MCF 10A (cell line): ENCODE data around the gene ST7. TPM values are rescaled to one million over a fixed set of nuclear protein-coding genes. Genes with fewer than 3 reads are reported as not detected.

ENCODE experiments used
- BruUV-seq: library from RNA; stranded (reverse); fragments of 400-500 nt; replicated peaks from 2 replicates; lab custom pipeline; 2021; lab: Mats Ljungman, UMichigan
- CTCF ChIA-PET: fragments of 300-600 bp; sonication (Branson Sonifier 250); formaldehyde crosslinking; extraction: SDS; loops from one replicate; lab custom pipeline; 2021; ENCODE audit warnings: antibody characterized with exemption, inconsistent platforms; lab: Yijun Ruan, JAX
- POLR2A ChIA-PET: fragments of 300-600, 350-650 bp; sonication (Branson Sonifier 250); formaldehyde crosslinking; extraction: SDS; loops from one replicate; lab custom pipeline; 2020; ENCODE audit warnings: antibody characterized with exemption, inconsistent platforms; lab: Yijun Ruan, JAX
- DNase-seq: peaks from one replicate; pipeline ENCODE4 v3.0.0-alpha.2; 2018; ENCODE audit not compliant: unreplicated experiment
- H3K27ac Mint-ChIP-seq: one replicate; pipeline ENCODE4 v1.8.0; 2022; ENCODE audit warnings: mild to moderate bottlenecking, low read depth, mixed read lengths; ENCODE audit not compliant: unreplicated experiment
- H3K27me3 Mint-ChIP-seq: one replicate; pipeline ENCODE4 v1.8.0; 2022; ENCODE audit warnings: mixed read lengths; ENCODE audit not compliant: insufficient read depth, unreplicated experiment
- H3K36me3 Mint-ChIP-seq: one replicate; pipeline ENCODE4 v1.8.0; 2022; ENCODE audit warnings: mild to moderate bottlenecking, moderate library complexity, mixed read lengths; ENCODE audit not compliant: insufficient read depth, unreplicated experiment
- H3K4me1 Mint-ChIP-seq: one replicate; pipeline ENCODE4 v1.8.0; 2022; ENCODE audit warnings: mixed read lengths; ENCODE audit not compliant: insufficient read depth, unreplicated experiment
- H3K4me3 Mint-ChIP-seq: one replicate; pipeline ENCODE4 v1.8.0; 2022; ENCODE audit warnings: mild to moderate bottlenecking, moderate library complexity, mixed read lengths; ENCODE audit not compliant: unreplicated experiment
- H3K9me3 Mint-ChIP-seq: one replicate; pipeline ENCODE4 v1.8.0; 2022; ENCODE audit warnings: mixed read lengths; ENCODE audit not compliant: unreplicated experiment
- CTCF ChIP-seq: fragments of 200-600 bp; IDR thresholded peaks from one replicate; pipeline ENCODE4 v1.8.0; 2022; ENCODE audit warnings: antibody characterized with exemption, mild to moderate bottlenecking; ENCODE audit not compliant: unreplicated experiment
- intact Hi-C: fragments of 100-400 bp; cut with micrococcal nuclease; formaldehyde crosslinking; loops from 2 replicates; pipeline ENCODE4 v1.14.1; 2022
- total RNA-seq: library from RNA; stranded (reverse); gene quantifications from 2 replicates; pipeline ENCODE4 v1.2.3, GENCODE V29; 2022

ST7 gene
- total RNA-seq, 1 experiment from 2014 or later, result 18.5 TPM

DNA sequence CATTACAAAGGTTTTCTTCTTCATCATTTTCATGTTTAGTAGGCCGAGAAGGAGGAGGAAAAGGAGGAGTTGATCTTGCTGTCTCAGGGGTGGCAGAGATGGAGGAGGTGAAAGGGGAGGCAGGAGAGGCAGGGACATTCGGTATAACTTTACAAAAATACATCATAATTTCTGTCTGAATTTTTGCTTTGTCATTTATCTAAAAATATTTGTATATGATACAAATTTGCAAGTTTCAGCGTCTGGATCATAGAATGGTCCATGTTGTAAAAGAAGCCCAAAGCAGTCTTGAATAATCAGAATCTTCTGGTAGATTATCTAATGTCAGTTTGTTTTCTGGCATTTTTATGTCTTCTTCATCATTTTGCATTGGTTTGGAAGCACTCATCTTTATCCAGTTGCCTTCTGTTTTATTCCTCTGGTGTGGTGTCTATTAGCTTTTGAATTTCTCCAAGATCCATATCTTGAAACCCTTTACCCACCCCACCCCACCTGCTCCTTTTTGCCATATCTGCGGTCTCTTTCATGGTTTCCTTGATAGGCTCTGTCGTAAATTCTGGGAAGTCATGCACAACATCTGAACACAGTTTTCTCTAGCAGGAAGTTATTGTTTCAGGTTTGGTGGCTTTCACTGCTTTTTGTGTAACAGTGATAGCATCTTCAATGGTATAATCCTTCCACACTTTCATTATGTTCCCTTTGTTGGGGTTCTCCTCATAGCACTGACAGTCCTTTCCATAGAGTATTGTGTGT, 95.0 kb downstream of the ST7 start:
- Mint-ChIP-seq H3K9me3 (no peaks in the 10 kb centered on the region), H3K27me3 (no peaks in the 10 kb centered on the region), H3K27ac (peak overlapping the region; percentile 36), H3K36me3 (peaks cover 4% of the 10 kb centered on the region), H3K4me1 (peaks cover 8% of the 10 kb centered on the region), H3K4me3 (no peak overlapping the region)
- POLR2A ChIA-PET, result no interaction called here
- CTCF ChIA-PET, result interaction anchor here (1.2 kb wide), 1 partner anchor 70 kb away, joined by 3 read pairs; no protein-coding TSS in a partner anchor
- BruUV-seq, result no TSS peak
- no peak for DNase-seq
- TF ChIP-seq CTCF, result no peak
- intact Hi-C loops, result no loop called here

- Mint-ChIP-seq H3K27ac (no peak overlapping the region), H3K4me1 (peaks cover 8% of the 10 kb centered on the region), H3K4me3 (no peak overlapping the region), H3K9me3 (no peaks in the 10 kb centered on the region), H3K36me3 (peaks cover 4% of the 10 kb centered on the region), H3K27me3 (no peaks in the 10 kb centered on the region)
- BruUV-seq, result no TSS peak
- POLR2A ChIA-PET, result no interaction called here
- DNase-seq, result no peak
- CTCF ChIA-PET, result interaction anchor here (1.2 to 1.4 kb wide), 2 partner anchors 11 to 70 kb away, joined by 3 to 4 read pairs; no protein-coding TSS in a partner anchor
- no peak for TF ChIP-seq CTCF
- intact Hi-C loops, result no loop called here
Observed at GRCh38 chr7:117048882-117049281, 95.6 kb downstream of the ST7 start.

- CTCF ChIA-PET, result interaction anchor here (0.6 to 0.7 kb wide), 3 partner anchors 17 to 597 kb away, joined by 3 read pairs; no protein-coding TSS in a partner anchor
- Mint-ChIP-seq H3K27ac (no peak overlapping the region), H3K27me3 (no peaks in the 10 kb centered on the region), H3K9me3 (no peaks in the 10 kb centered on the region), H3K36me3 (no peaks in the 10 kb centered on the region), H3K4me3 (no peak overlapping the region), H3K4me1 (peaks cover 8% of the 10 kb centered on the region)
- POLR2A ChIA-PET, result interaction anchor here (0.6 kb wide), 1 partner anchor 200 kb away, joined by 3 read pairs; no protein-coding TSS in a partner anchor
- no peak for DNase-seq
- intact Hi-C loops, result no loop called here
- TF ChIP-seq CTCF, result no peak
- BruUV-seq, result no TSS peak
Observed at GRCh38 chr7:117051808-117052207, 98.5 kb downstream of the ST7 start.

DNA sequence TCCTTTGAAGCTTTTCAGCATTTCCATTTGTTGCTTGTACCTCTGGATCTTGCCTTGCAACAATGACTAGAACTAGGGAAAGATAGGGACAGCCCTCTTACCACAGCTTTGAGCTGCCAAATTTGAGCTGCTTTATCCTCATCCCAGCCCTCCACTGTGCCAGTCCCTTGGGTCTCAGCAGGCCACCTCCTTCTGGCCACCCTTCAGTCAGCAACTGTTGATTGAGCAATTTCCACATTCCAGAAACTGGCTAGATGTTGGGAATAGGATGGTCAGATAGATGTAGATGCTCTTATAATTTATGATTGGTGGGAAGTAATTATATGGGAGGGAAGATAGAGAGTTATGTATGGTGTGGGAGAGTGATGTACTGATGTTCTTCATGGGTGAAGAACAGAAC, 100.1 kb downstream of the ST7 start:
- no TSS peak for BruUV-seq
- Mint-ChIP-seq H3K27ac (no peak overlapping the region), H3K4me1 (peaks cover 8% of the 10 kb centered on the region), H3K9me3 (no peaks in the 10 kb centered on the region), H3K4me3 (no peak overlapping the region), H3K36me3 (no peaks in the 10 kb centered on the region), H3K27me3 (no peaks in the 10 kb centered on the region)
- POLR2A ChIA-PET, result no interaction called here
- DNase-seq, result peak; percentile 3
- intact Hi-C loops, result no loop called here
- TF ChIP-seq CTCF, result no peak
- CTCF ChIA-PET, result interaction anchor here (1.2 kb wide), 1 partner anchor 69 kb away, joined by 3 read pairs; no protein-coding TSS in a partner anchor
